ENCODE data around the gene AAR2.

- TF ChIP-seq POLR2AphosphoS5 (IDR thresholded peaks at IDR 0.05; ENCODE audit: low read depth, low read length) = no peak
- TF ChIP-seq CTCF (IDR thresholded peaks at IDR 0.05) = no peak
- TF ChIP-seq TCF7L2 (IDR thresholded peaks at IDR 0.05; ENCODE audit: low read depth, low read length) = no peak
- no peak for TF ChIP-seq REST (IDR thresholded peaks at IDR 0.05; ENCODE audit: insufficient read depth in 1 of 2, low read depth in 2 of 2, low read length in 1 of 2)
- TF ChIP-seq SIN3A (IDR thresholded peaks at IDR 0.05; ENCODE audit: borderline replicate concordance, insufficient read depth, low read depth, low read length) = no peak
Measured at GRCh38 chr20:36262440-36262839, 26.2 kb downstream of the AAR2 start.

Data from Panc1 (cell line).